ENCODE results near the gene KIAA1755.

Gene KIAA1755

GRCh38 chr20:38216746-38217595, 43.6 kb downstream of the KIAA1755 start:
- no peak for DNase-seq

GRCh38 chr20:38216201-38216600, 44.3 kb downstream of the KIAA1755 start:
- DNase-seq: no peak

- DNase-seq: no peak
Measured at GRCh38 chr20:38215194-38216182, 45.0 kb downstream of the KIAA1755 start.

GRCh38 chr20:38214256-38215193, 46.0 kb downstream of the KIAA1755 start:
- DNase-seq: no peak

GRCh38 chr20:38213607-38213940, 47.0 kb downstream of the KIAA1755 start:
- DNase-seq: no peak

DNA sequence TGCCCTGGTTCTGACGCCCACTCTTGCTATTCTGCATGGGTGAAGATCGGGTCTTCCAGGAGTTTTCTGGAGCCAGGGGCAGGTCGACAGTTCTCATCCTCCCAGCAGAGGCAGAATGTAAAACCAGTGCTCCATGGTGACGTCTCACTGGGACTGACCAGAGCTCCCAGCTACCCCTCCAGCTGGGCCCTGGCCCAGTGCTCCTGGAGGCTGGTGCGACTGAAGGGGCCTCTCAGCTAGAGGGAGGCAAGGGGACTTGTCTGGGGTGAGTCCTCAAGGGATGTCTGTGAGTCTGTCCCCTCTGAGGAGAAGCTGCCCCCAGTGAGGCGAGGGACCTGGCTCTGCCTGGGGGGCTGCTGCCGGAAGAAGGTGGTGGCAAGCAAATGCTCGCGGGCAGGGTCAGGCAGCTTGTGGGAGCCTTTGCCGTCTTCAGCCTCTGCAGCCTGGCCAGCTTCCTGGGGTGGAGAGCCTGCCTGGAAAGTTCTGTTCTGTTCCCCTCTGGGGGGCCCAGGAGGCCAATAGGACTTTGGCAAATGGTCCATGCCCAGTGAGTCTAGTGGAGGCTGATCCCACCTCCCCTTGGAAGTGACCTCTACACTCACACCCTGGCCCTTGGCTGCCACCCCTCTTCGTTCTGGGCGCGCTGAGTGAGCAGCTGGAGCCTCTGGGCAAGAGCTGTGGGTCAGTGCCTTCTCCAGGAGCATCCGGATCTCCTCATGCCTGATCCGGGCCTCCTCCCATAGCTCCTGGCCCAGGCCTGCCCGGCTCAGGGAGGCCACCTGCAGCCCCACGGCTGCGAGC, 47.5 kb downstream of the KIAA1755 start:
- DNase-seq: no peak

- no peak for DNase-seq
Measured at GRCh38 chr20:38211200-38212097, 49.1 kb downstream of the KIAA1755 start.

GRCh38 chr20:38210741-38211140, 49.8 kb downstream of the KIAA1755 start:
- DNase-seq: no peak

- no peak for DNase-seq
Measured at GRCh38 chr20:38209736-38210405, 50.7 kb downstream of the KIAA1755 start.

GRCh38 chr20:38209054-38209675, 51.4 kb downstream of the KIAA1755 start:
- DNase-seq: no peak

DNA sequence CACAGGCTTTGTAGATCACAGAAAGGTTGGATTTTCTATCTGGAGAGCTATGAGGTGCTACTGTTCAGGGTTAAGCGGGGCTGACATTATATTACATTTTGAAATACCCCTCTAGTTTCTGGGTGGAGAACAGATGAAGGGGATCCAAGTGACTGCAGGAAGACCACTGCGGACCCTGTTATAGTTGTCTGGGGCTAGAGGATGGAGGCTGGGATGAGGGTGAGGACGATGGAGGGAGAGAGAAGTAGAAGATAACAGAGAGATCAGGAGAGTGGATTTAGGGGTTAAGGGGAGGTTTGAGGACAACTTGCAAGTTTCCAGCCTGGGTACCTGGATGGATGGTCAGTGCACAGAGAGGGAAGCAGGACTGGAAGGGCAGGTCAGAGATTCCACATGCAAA, 52.0 kb downstream of the KIAA1755 start:
- DNase-seq: no peak

- no peak for DNase-seq
Measured at GRCh38 chr20:38208088-38208487, 52.4 kb downstream of the KIAA1755 start.

DNA sequence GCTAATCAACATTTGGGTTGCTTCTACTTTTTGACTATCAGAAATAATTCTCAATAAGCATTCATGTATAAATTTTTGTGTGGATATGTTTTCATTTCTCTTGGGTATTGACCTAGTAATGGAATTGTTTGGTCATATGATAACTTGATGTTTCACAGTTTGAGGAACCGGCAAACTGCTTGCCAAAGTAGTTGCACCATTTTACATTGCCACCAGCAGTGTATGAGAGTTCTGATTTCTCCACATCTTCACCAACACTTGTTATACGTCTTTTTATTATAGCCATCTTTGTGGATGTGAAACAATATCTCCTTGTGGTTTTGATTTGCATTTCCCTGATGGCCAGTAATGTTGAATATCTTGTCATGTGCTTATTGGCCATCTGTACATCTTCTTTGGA, 52.9 kb downstream of the KIAA1755 start:
- no peak for DNase-seq

DNA sequence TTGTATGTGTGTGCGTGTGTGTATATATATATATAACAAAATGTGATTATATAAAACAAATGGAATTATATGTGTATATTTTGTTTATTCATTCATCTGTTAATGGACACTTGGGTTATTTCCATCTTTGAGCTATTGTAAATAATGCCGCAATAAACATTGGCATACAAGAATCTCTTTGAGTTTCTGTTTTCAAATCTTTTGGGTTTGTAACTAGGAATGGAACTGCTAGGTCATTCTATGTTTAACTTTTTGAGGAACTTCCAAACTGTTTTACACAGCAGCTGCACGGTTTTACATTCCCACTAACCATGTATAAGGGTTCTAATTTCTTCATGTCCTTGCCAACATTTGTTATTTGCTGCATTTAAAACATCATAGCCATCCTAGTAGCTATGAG, 55.5 kb downstream of the KIAA1755 start:
- no peak for DNase-seq

GRCh38 chr20:38203981-38204357, 56.6 kb downstream of the KIAA1755 start:
- no peak for DNase-seq

GRCh38 chr20:38203337-38203980, 57.1 kb downstream of the KIAA1755 start:
- no peak for DNase-seq

- no peak for DNase-seq
Measured at GRCh38 chr20:38202982-38203293, 57.6 kb downstream of the KIAA1755 start.

GRCh38 chr20:38202153-38202981, 58.2 kb downstream of the KIAA1755 start:
- DNase-seq: no peak
